Nephron (organoid): ENCODE data around the gene C19orf81.
A peak's percentile ranks its signal among the peaks of the same experiment; 100 is the strongest.
"Not testable (repeated sequence)": the region's sequence is repeated elsewhere in the genome, so short reads cannot be mapped to it uniquely, and the experiment has no call there.

ENCODE experiments used
- H3K27ac Mint-ChIP-seq, 3 experiments: 2 replicates each; pipeline ENCODE4 v1.8.0; 2020; ENCODE audit warnings: mixed read lengths in 3 of 3, mild to moderate bottlenecking in 2 of 3, moderate library complexity in 1 of 3
- H3K27me3 Mint-ChIP-seq: 2 replicates; pipeline ENCODE4 v1.8.0; 2021; ENCODE audit warnings: low read depth, mild to moderate bottlenecking, moderate library complexity, mixed read lengths
- H3K36me3 Mint-ChIP-seq: 2 replicates; pipeline ENCODE4 v1.8.0; 2020; ENCODE audit warnings: low read depth, mixed read lengths
- H3K4me1 Mint-ChIP-seq: 2 replicates; pipeline ENCODE4 v1.8.0; 2020; ENCODE audit warnings: mixed read lengths
- H3K4me3 Mint-ChIP-seq, 3 experiments: 2 replicates each; pipeline ENCODE4 v1.8.0; 2020; ENCODE audit warnings: mild to moderate bottlenecking in 3 of 3, mixed read lengths in 3 of 3, moderate library complexity in 2 of 3
- H3K9me3 Mint-ChIP-seq: 2 replicates; pipeline ENCODE4 v1.8.0; 2020; ENCODE audit warnings: mixed read lengths
- CTCF ChIP-seq, 3 experiments: fragments of 200-600 bp; sonication (generic); IDR thresholded peaks; one replicate each; pipeline ENCODE4 v1.5.0; 2021; ENCODE audit warnings: antibody characterized with exemption in 3 of 3; ENCODE audit not compliant: unreplicated experiment in 3 of 3

The C19orf81 gene

GRCh38 chr19:50606059-50606836, 43.0 kb upstream of the C19orf81 start:
- not testable (repeated sequence) for H3K36me3 Mint-ChIP-seq, H3K27ac Mint-ChIP-seq, H3K4me1 Mint-ChIP-seq
- peak; percentile 26 to 52 (median 37) for TF ChIP-seq CTCF (IDR thresholded peaks at IDR 0.05; ENCODE audit: unreplicated experiment in 3 of 3)
- H3K27me3 Mint-ChIP-seq, result peaks cover 70% of the 10 kb centered on the region
- peaks cover 14% of the 10 kb centered on the region for H3K9me3 Mint-ChIP-seq
- H3K4me3 Mint-ChIP-seq, result peak overlapping the region; percentile 24 to 70 (median 29)

GRCh38 chr19:50607388-50607787, 41.9 kb upstream of the C19orf81 start:
- H3K9me3 Mint-ChIP-seq, result peaks cover 14% of the 10 kb centered on the region
- no peak for TF ChIP-seq CTCF (IDR thresholded peaks at IDR 0.05; ENCODE audit: unreplicated experiment in 3 of 3)
- H3K36me3 Mint-ChIP-seq, result peaks cover 4% of the 10 kb centered on the region
- H3K27ac Mint-ChIP-seq, result no peak overlapping the region
- no peaks in the 10 kb centered on the region for H3K4me1 Mint-ChIP-seq
- peak overlapping the region in 2 of 3 experiments; percentile 13 to 16 for H3K4me3 Mint-ChIP-seq
- peaks cover 63% of the 10 kb centered on the region for H3K27me3 Mint-ChIP-seq

- H3K9me3 Mint-ChIP-seq, result peaks cover 14% of the 10 kb centered on the region
- H3K27ac Mint-ChIP-seq, result no peak overlapping the region
These were observed 41.1 kb upstream of the C19orf81 start for GRCh38 chr19:50607874-50608785.

GRCh38 chr19:50612504-50613404, 36.5 kb upstream of the C19orf81 start:
- Mint-ChIP-seq H3K9me3 (peaks cover 11% of the 10 kb centered on the region), H3K27me3 (peaks cover 37% of the 10 kb centered on the region)
- not testable (repeated sequence) for H3K4me3 Mint-ChIP-seq, H3K27ac Mint-ChIP-seq, H3K4me1 Mint-ChIP-seq, H3K36me3 Mint-ChIP-seq

More at GRCh38 chr19:50607874-50608785, 41.1 kb upstream of the C19orf81 start:
- peak; percentile 68 to 80 (median 68) for TF ChIP-seq CTCF (IDR thresholded peaks at IDR 0.05; ENCODE audit: unreplicated experiment in 3 of 3)
- H3K4me3 Mint-ChIP-seq, result peak overlapping the region in 2 of 3 experiments; percentile 5 to 26
- peaks cover 4% of the 10 kb centered on the region for H3K36me3 Mint-ChIP-seq
- H3K4me1 Mint-ChIP-seq, result no peaks in the 10 kb centered on the region
- H3K27me3 Mint-ChIP-seq, result peaks cover 57% of the 10 kb centered on the region

GRCh38 chr19:50618379-50618778, 30.9 kb upstream of the C19orf81 start:
- H3K4me3 Mint-ChIP-seq, H3K9me3 Mint-ChIP-seq: not testable (repeated sequence)

GRCh38 chr19:50619184-50619583, 30.1 kb upstream of the C19orf81 start:
- H3K4me3 Mint-ChIP-seq, H3K27ac Mint-ChIP-seq, H3K36me3 Mint-ChIP-seq, H3K9me3 Mint-ChIP-seq, H3K4me1 Mint-ChIP-seq: not testable (repeated sequence)
- peaks cover 14% of the 10 kb centered on the region for H3K27me3 Mint-ChIP-seq

More at GRCh38 chr19:50618379-50618778, 30.9 kb upstream of the C19orf81 start:
- peaks cover 14% of the 10 kb centered on the region for H3K27me3 Mint-ChIP-seq
- H3K27ac Mint-ChIP-seq, H3K4me1 Mint-ChIP-seq, H3K36me3 Mint-ChIP-seq: not testable (repeated sequence)

GRCh38 chr19:50620394-50620906, 28.8 kb upstream of the C19orf81 start:
- peaks cover 14% of the 10 kb centered on the region for H3K27me3 Mint-ChIP-seq

More at GRCh38 chr19:50620394-50620906, 28.8 kb upstream of the C19orf81 start:
- not testable (repeated sequence) for H3K27ac Mint-ChIP-seq, H3K4me1 Mint-ChIP-seq, H3K4me3 Mint-ChIP-seq, H3K9me3 Mint-ChIP-seq, H3K36me3 Mint-ChIP-seq
